Naive thymus-derived CD4-positive, alpha-beta T cell (primary cell): ENCODE results near the gene CDH5. TPM values are rescaled to one million over a fixed set of nuclear protein-coding genes. Genes with fewer than 3 reads are reported as not detected.

ENCODE experiments used
- ATAC-seq: fragments of 150-1000 bp; cut with Tn5 transposase; 2 replicates; pipeline ENCODE4 v1.10.0; 2021; ENCODE audit warnings: mild to moderate bottlenecking, moderate library complexity
- CTCF ChIA-PET: fragments of 350-600 bp; sonication (Branson Sonifier 250); formaldehyde crosslinking; loops from one replicate; lab custom pipeline; 2021; ENCODE audit warnings: antibody characterized with exemption; lab: Charles Lee
- POLR2A ChIA-PET: fragments of 350-600 bp; sonication (Branson Sonifier 250); formaldehyde crosslinking; loops from one replicate; lab custom pipeline; 2021; ENCODE audit warnings: antibody characterized with exemption, inconsistent platforms; lab: Charles Lee
- DNase-seq, 9 donors: peaks; one replicate each; pipeline versions ENCODE4 v3.0.0 to v3.0.0-alpha.2; 2020 to 2022; ENCODE audit warnings: mixed read lengths in 1 of 9
- H3K27ac ChIP-seq: one replicate; pipeline ENCODE4 v1.7.0; 2013; ENCODE audit warnings: mild to moderate bottlenecking, low read depth, low read length, moderate library complexity
- H3K27me3 ChIP-seq, 2 donors: one replicate each; pipeline ENCODE4 v1.7.0; 2013; ENCODE audit warnings: low read length in 2 of 2, mild to moderate bottlenecking in 2 of 2, moderate library complexity in 2 of 2; ENCODE audit not compliant: control insufficient read depth in 2 of 2, insufficient read depth in 2 of 2
- H3K36me3 ChIP-seq, 3 experiments: 1 replicate in 2 of 3; 2 replicates in 1 of 3; pipeline ENCODE4 v1.7.0; 2013; ENCODE audit warnings: low read length in 3 of 3, mild to moderate bottlenecking in 3 of 3, moderate library complexity in 1 of 3; ENCODE audit not compliant: insufficient read depth in 3 of 3, control insufficient read depth in 2 of 3
- H3K4me1 ChIP-seq, 2 donors: one replicate each; pipeline ENCODE4 v1.7.0; 2013; ENCODE audit warnings: low read length in 2 of 2, mild to moderate bottlenecking in 2 of 2, moderate library complexity in 1 of 2; ENCODE audit not compliant: control insufficient read depth in 2 of 2, insufficient read depth in 2 of 2
- H3K4me3 ChIP-seq: 2 replicates; pipeline ENCODE4 v1.7.0; 2013; ENCODE audit warnings: mild to moderate bottlenecking, low read length
- H3K9me3 ChIP-seq, 3 experiments: 1 replicate in 2 of 3; 2 replicates in 1 of 3; pipeline ENCODE4 v1.7.0; 2013; ENCODE audit warnings: low read length in 3 of 3; ENCODE audit not compliant: control insufficient read depth in 2 of 3
- H3K27ac Mint-ChIP-seq, 9 donors: one replicate each; pipeline ENCODE4 v1.8.0; 2020 to 2022; ENCODE audit warnings: mixed read lengths in 9 of 9, mild to moderate bottlenecking in 8 of 9, moderate library complexity in 5 of 9, inconsistent platforms in 2 of 9
- H3K27me3 Mint-ChIP-seq, 5 donors: one replicate each; pipeline ENCODE4 v1.8.0; 2021 to 2022; ENCODE audit warnings: mixed read lengths in 5 of 5, mild to moderate bottlenecking in 1 of 5
- H3K36me3 Mint-ChIP-seq, 5 donors: one replicate each; pipeline ENCODE4 v1.8.0; 2020 to 2022; ENCODE audit warnings: mixed read lengths in 5 of 5, mild to moderate bottlenecking in 3 of 5, inconsistent platforms in 1 of 5
- H3K4me1 Mint-ChIP-seq, 7 donors: one replicate each; pipeline ENCODE4 v1.8.0; 2020 to 2022; ENCODE audit warnings: mixed read lengths in 7 of 7, mild to moderate bottlenecking in 3 of 7, inconsistent platforms in 1 of 7
- H3K4me3 Mint-ChIP-seq, 10 donors: one replicate each; pipeline ENCODE4 v1.8.0; 2020 to 2022; ENCODE audit warnings: mild to moderate bottlenecking in 10 of 10, mixed read lengths in 10 of 10, moderate library complexity in 6 of 10, inconsistent platforms in 2 of 10
- H3K9me3 Mint-ChIP-seq, 11 donors: one replicate each; pipeline ENCODE4 v1.8.0; 2020 to 2022; ENCODE audit warnings: mixed read lengths in 11 of 11, mild to moderate bottlenecking in 4 of 11, inconsistent platforms in 1 of 11, moderate library complexity in 1 of 11
- intact Hi-C, 2 donors: fragments of 100-400 bp; cut with micrococcal nuclease; formaldehyde crosslinking; loops; one replicate each; pipeline ENCODE4 v1.15.1; 2023
- polyA plus RNA-seq, 2 donors: library from polyadenylated mRNA; unstranded; fragments of 300-500 nt; fragmentation: Illumina TruSeq; gene quantifications; one replicate each; pipeline ENCODE4 v1.2.3, GENCODE V29; 2021
- total RNA-seq, 6 experiments: library from RNA in 5 of 6; stranded (reverse) in 5 of 6; gene quantifications; 1 replicate in 5 of 6; 2 replicates in 1 of 6; pipeline ENCODE4 v1.2.3 and lab custom pipeline; 2021 to 2026

CDH5 gene
- total and polyA plus RNA-seq, 7 experiments from 2014 or later, result not detected

DNA sequence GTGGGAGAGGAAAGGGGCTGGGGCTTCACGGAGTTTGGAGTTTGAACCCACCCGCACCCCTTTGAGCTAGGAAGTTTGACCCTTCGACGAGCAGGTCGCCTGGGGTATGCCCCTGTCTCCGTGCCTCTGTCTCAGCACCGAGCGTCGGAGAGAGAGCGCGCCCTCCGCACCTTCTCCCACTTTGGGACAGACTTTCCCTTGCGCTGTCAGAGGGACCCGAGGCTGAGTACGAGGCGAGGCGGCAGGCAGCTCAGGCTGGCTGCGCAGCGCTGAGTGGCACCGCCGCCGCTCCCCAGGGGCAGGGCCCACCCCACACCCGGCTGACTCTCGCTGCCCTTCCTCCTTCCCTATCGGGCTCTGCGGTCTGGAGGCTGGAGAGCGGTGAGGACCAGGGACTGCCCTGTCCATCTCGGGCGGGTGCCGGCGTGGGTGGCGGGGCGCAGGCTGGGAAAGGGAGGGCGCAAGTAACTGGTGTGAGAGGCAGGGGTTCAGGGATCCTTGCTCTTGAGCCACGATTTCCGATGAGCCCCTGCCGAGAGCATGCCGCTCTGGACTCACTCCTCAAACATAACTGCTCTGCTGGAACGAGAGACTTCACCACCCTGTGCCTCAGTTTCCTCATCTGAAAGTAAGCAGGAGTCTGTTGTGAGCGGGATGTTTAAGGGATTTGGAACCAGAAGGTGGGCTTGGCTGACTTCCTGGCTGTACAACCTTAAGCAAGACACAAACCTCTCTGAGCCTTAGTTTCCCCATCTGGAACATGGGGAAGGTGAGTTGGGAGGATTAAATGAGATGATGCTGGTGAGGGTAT lies 61.6 kb downstream of the CDH5 start:
- ATAC-seq, result peak; percentile 34
- DNase-seq, result peak in 1 of 9 donors; percentile 2
- H3K27ac ChIP-seq, result no peak overlapping the region
- Mint-ChIP-seq H3K27me3 (peaks cover 64 to 79% (median 68%) of the 10 kb centered on the region in 5 donors), H3K27ac (no peak overlapping the region), H3K4me3 (peak overlapping the region; percentile 20 to 79 (median 60)), H3K4me1 (peaks cover 2 to 16% (median 6%) of the 10 kb centered on the region in 7 donors), H3K36me3 (peaks cover 0 to 2% (median 0%) of the 10 kb centered on the region in 5 donors), H3K9me3 (peaks cover 0 to 5% (median 0%) of the 10 kb centered on the region in 11 donors)
- H3K27me3 ChIP-seq, result peaks cover 4 to 13% of the 10 kb centered on the region in 2 donors
- CTCF ChIA-PET, result no interaction called here
- H3K4me3 ChIP-seq, result no peak overlapping the region
- no peaks in the 10 kb centered on the region for H3K36me3 ChIP-seq
- intact Hi-C loops, result loop anchor here in 1 of 2 donors (2.0 kb wide), 1 partner anchor 19 kb away; no protein-coding TSS in a partner anchor
- POLR2A ChIA-PET, result no interaction called here
- no peaks in the 10 kb centered on the region for H3K9me3 ChIP-seq
- peaks cover 0 to 11% of the 10 kb centered on the region in 2 donors for H3K4me1 ChIP-seq

GRCh38 chr16:66428682-66429251 lies 62.3 kb downstream of the CDH5 start:
- H3K27ac ChIP-seq, result no peak overlapping the region
- ATAC-seq (no peak), DNase-seq (no peak)
- peaks cover 0 to 11% of the 10 kb centered on the region in 2 donors for H3K4me1 ChIP-seq
- intact Hi-C loops, result loop anchor here in 1 of 2 donors (2.0 kb wide), 1 partner anchor 20 kb away; no protein-coding TSS in a partner anchor
- Mint-ChIP-seq H3K27me3 (peaks cover 64 to 75% (median 70%) of the 10 kb centered on the region in 5 donors), H3K36me3 (peaks cover 0 to 2% (median 0%) of the 10 kb centered on the region in 5 donors), H3K9me3 (peaks cover 0 to 5% (median 0%) of the 10 kb centered on the region in 11 donors), H3K27ac (peak overlapping the region in 1 of 9 donors; percentile 74), H3K4me3 (peak overlapping the region; percentile 3 to 79 (median 56)), H3K4me1 (peaks cover 2 to 16% (median 6%) of the 10 kb centered on the region in 7 donors)
- ChIA-PET CTCF (interaction anchor here (0.6 kb wide), 2 partner anchors 62 to 220 kb away, joined by 3 to 4 read pairs; no protein-coding TSS in a partner anchor), POLR2A (no interaction called here)
- peaks cover 4 to 13% of the 10 kb centered on the region in 2 donors for H3K27me3 ChIP-seq
- H3K9me3 ChIP-seq, result no peaks in the 10 kb centered on the region
- H3K4me3 ChIP-seq, result no peak overlapping the region
- no peaks in the 10 kb centered on the region for H3K36me3 ChIP-seq

GRCh38 chr16:66429290-66429962 lies 62.9 kb downstream of the CDH5 start:
- intact Hi-C loops, result loop anchor here in 1 of 2 donors (2.0 kb wide), 1 partner anchor 21 kb away; no protein-coding TSS in a partner anchor
- Mint-ChIP-seq H3K4me1 (peaks cover 2 to 16% (median 6%) of the 10 kb centered on the region in 7 donors), H3K27ac (no peak overlapping the region), H3K4me3 (peak overlapping the region in 3 of 10 donors; percentile 43 to 72 (median 62)), H3K36me3 (peaks cover 0 to 2% (median 0%) of the 10 kb centered on the region in 5 donors), H3K9me3 (peaks cover 0 to 5% (median 0%) of the 10 kb centered on the region in 11 donors), H3K27me3 (peaks cover 61 to 71% (median 66%) of the 10 kb centered on the region in 5 donors)
- Histone ChIP-seq H3K4me3 (no peak overlapping the region), H3K27ac (no peak overlapping the region), H3K36me3 (no peaks in the 10 kb centered on the region), H3K9me3 (no peaks in the 10 kb centered on the region), H3K27me3 (peaks cover 4 to 13% of the 10 kb centered on the region in 2 donors), H3K4me1 (peaks cover 0 to 11% of the 10 kb centered on the region in 2 donors)
- ATAC-seq (no peak), DNase-seq (no peak)
- CTCF ChIA-PET, result interaction anchor here (0.6 kb wide), 2 partner anchors 62 to 219 kb away, joined by 3 to 4 read pairs; no protein-coding TSS in a partner anchor
- POLR2A ChIA-PET, result no interaction called here

DNA sequence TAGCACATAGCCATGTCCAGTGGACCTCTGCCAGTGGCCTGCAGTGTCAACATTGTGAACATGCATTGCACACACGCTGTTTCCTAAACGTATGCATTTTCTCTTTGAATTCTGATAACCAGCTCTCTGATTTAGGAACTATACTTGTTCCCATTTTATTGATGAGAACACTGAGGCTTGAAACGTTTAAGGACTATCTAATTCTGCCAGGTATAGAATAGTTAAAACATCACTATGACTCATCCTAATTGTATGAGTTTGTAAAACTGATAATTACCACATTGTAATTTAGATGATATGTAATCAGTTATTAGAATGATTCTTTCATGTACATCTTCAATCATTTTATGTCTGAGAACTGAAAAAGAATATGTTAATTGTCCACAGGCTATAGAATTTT lies 63.7 kb downstream of the CDH5 start:
- POLR2A ChIA-PET, result no interaction called here
- H3K27ac Mint-ChIP-seq, result no peak overlapping the region
- no peaks in the 10 kb centered on the region for H3K9me3 ChIP-seq
- H3K4me3 ChIP-seq, result no peak overlapping the region
- CTCF ChIA-PET, result no interaction called here
- H3K36me3 Mint-ChIP-seq, result peaks cover 0 to 2% (median 0%) of the 10 kb centered on the region in 5 donors
- no peaks in the 10 kb centered on the region for H3K36me3 ChIP-seq
- H3K4me3 Mint-ChIP-seq, result peak overlapping the region in 1 of 10 donors; percentile 43
- intact Hi-C loops, result no loop called here
- no peak for ATAC-seq
- no peak overlapping the region for H3K27ac ChIP-seq
- peaks cover 2 to 16% (median 6%) of the 10 kb centered on the region in 7 donors for H3K4me1 Mint-ChIP-seq
- peaks cover 53 to 70% (median 58%) of the 10 kb centered on the region in 5 donors for H3K27me3 Mint-ChIP-seq
- peaks cover 4 to 13% of the 10 kb centered on the region in 2 donors for H3K27me3 ChIP-seq
- peaks cover 0 to 5% (median 0%) of the 10 kb centered on the region in 11 donors for H3K9me3 Mint-ChIP-seq
- DNase-seq, result no peak
- H3K4me1 ChIP-seq, result peaks cover 0 to 11% of the 10 kb centered on the region in 2 donors

DNA sequence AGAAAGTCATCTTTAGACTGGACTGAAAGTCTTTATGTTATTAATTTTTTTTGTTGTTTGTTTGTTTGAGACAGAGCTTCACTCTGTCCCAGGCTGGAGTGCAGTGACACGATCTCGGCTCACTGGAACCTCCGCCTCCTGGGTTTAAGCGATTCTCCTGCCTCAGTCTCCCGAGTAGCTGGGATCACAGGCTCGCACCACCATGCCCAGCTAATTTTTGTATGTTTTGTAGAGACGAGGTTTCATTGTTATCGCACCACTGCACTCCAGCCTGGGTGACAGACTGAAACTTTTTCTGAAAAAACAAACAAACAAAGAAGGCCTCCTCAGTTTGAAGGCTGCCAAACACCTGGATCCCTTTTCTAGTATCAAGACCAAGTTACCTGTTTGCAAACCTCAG lies 65.3 kb downstream of the CDH5 start:
- H3K9me3 Mint-ChIP-seq, result peaks cover 0 to 5% (median 0%) of the 10 kb centered on the region in 11 donors
- POLR2A ChIA-PET, result no interaction called here
- H3K4me3 Mint-ChIP-seq, result no peak overlapping the region
- Histone ChIP-seq H3K4me1 (peaks cover 0 to 7% of the 10 kb centered on the region in 2 donors), H3K27me3 (peaks cover 4 to 5% of the 10 kb centered on the region in 2 donors), H3K36me3 (no peaks in the 10 kb centered on the region), H3K9me3 (no peaks in the 10 kb centered on the region), H3K27ac (no peak overlapping the region), H3K4me3 (no peak overlapping the region)
- DNase-seq (no peak), ATAC-seq (no peak)
- intact Hi-C loops, result no loop called here
- H3K27ac Mint-ChIP-seq, result no peak overlapping the region
- CTCF ChIA-PET, result no interaction called here
- H3K4me1 Mint-ChIP-seq, result peaks cover 0 to 9% (median under 1%) of the 10 kb centered on the region in 7 donors
- H3K27me3 Mint-ChIP-seq, result peaks cover 40 to 59% (median 43%) of the 10 kb centered on the region in 5 donors
- H3K36me3 Mint-ChIP-seq, result no peaks in the 10 kb centered on the region

DNA sequence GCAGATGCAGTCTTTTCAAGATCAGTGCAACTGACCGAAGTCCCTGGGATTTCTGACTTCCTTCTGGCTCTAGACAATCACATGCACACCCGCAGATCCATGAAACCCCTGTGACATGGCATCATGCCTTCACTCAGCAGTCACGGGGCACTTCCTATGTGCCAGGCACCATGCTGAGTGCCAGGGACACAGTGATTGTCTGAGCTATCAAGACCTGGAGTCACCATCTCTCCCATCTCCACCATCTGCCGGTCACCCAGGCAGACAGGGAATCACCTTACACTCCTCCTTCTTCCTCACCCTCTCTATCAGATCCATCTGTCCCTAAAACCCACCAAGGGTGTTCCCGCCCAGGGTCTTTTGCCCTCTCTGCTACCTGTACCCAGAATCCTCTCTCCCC lies 65.9 kb downstream of the CDH5 start:
- Mint-ChIP-seq H3K4me1 (peaks cover 0 to 9% (median 0%) of the 10 kb centered on the region in 7 donors), H3K9me3 (peaks cover 0 to 5% (median 0%) of the 10 kb centered on the region in 11 donors), H3K36me3 (no peaks in the 10 kb centered on the region), H3K4me3 (no peak overlapping the region), H3K27ac (peak overlapping the region in 1 of 9 donors; percentile 26), H3K27me3 (peaks cover 40 to 62% (median 43%) of the 10 kb centered on the region in 5 donors)
- no peak for ATAC-seq
- H3K27ac ChIP-seq, result no peak overlapping the region
- DNase-seq, result no peak
- peaks cover 4 to 5% of the 10 kb centered on the region in 2 donors for H3K27me3 ChIP-seq
- POLR2A ChIA-PET, result no interaction called here
- intact Hi-C loops, result no loop called here
- CTCF ChIA-PET, result interaction anchor here (0.7 kb wide), 1 partner anchor 76 kb away, joined by 3 read pairs; no protein-coding TSS in a partner anchor
- peaks cover 0 to 7% of the 10 kb centered on the region in 2 donors for H3K4me1 ChIP-seq
- no peaks in the 10 kb centered on the region for H3K36me3 ChIP-seq
- H3K4me3 ChIP-seq, result no peak overlapping the region
- H3K9me3 ChIP-seq, result no peaks in the 10 kb centered on the region
